ENCODE measurements around the gene KLF2.

DNA sequence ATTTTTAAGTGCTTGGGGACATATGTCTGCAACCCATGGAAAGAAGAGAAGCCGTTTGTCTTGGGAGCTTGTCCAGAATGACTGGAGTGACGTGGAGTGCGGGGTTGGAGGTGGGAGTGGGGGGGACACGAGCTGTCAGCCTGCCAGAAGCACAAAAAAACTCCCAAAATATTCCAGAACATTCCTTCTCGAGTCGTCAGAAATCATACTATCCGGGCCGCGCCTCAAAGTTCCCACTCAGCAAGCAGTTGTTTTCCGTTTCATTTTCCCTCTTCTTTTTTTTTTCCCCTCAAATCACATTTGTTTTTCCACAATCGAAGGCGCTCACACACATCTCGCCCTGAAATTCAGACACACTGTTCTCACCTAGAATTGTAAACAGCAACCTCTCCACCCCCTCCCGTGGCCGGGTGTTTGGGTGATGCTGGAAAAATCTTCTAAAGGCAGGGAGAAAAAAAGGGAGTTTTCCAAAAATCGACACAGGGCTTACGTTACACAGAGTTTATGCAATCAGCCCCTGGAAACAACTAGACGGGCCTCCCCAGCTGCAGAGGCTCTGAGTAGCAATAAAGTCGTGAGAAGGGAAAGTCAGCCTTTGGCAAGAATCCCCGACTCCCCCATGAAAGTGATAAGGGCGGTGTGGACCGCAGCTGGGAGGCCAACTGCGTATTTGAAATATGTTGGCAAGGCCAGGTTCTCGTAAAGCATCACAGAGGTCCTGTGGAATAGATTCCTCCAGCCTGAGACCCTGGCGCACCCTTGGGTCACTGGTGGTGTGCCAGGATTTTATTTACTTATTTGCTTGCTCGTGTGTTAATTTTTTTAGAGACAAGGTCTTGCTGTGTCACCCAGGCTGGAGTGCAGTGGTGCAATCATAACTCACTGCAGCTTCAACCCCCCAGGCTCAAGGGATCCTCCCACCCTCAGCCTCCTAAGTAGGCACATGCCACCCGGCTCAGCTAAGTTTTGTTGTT, 31.2 kb upstream of the KLF2 start:
- TF ChIP-seq POLR2A (IDR thresholded peaks at IDR 0.05) = no peak
- TF ChIP-seq, protein P1, sequence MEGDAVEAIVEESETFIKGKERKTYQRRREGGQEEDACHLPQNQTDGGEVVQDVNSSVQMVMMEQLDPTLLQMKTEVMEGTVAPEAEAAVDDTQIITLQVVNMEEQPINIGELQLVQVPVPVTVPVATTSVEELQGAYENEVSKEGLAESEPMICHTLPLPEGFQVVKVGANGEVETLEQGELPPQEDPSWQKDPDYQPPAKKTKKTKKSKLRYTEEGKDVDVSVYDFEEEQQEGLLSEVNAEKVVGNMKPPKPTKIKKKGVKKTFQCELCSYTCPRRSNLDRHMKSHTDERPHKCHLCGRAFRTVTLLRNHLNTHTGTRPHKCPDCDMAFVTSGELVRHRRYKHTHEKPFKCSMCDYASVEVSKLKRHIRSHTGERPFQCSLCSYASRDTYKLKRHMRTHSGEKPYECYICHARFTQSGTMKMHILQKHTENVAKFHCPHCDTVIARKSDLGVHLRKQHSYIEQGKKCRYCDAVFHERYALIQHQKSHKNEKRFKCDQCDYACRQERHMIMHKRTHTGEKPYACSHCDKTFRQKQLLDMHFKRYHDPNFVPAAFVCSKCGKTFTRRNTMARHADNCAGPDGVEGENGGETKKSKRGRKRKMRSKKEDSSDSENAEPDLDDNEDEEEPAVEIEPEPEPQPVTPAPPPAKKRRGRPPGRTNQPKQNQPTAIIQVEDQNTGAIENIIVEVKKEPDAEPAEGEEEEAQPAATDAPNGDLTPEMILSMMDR (IDR thresholded peaks at IDR 0.05) = no peak
